ENCODE results near the gene GPANK1. TPM values are rescaled to one million over a fixed set of nuclear protein-coding genes. Genes with fewer than 3 reads are reported as not detected.

The GPANK1 gene
- total and polyA plus RNA-seq, 9 of the 15 experiments (the other 6 are each of a cell fraction or from before 2014, with no cell fraction given): 32.2 to 111 (median 46.3) TPM

DNA sequence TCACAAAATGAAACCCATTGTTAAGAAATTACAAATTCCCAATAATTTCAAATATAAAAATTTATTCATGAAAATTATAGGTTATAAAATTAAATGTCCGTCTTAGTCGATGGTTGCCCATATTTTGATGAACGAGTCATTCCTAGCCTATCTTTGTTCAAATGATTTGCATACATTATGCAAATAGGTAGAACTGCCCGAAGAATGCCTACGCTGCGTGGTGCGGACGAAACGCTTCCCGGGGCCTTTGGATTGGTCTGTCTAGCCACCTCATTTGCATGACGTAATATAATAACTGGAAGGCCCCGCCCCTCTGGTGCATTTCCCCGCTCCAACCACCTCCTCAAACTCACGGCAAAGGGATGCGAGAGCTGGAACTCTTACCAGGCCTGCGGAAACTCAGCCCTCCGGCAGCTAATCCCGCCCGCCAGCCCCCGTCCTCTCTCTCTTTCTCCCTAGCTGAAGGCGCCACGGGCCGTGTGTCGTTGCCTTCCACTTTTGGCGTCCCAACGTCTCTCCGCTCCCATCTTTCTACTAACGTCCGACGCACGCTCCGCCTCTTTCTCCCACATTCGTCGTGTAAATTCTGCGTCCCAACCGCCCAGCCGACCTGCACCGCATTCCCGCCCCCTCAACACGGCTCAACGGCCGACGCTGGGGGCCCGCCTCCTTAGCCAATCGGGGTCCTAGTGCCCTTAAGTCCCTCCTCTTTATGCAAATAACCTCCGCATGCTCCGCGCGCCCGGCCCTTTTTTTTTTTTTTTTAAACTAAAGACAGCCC lies 44.8 kb downstream of the GPANK1 start (continued):
- TF ChIP-seq XRCC5 (IDR thresholded peaks at IDR 0.05; ENCODE audit: low read depth, low read length) (no peak; the same call in 1 of the 2 replicates), ZNF707 (CRISPR knock-in tag; conservative IDR thresholded peaks at IDR 0.05) (no peak; the same call in 1 of the 2 replicates), FOXO4 (CRISPR knock-in tag; IDR thresholded peaks at IDR 0.05) (peak; percentile 82; the same call in 1 of the 2 replicates), TARDBP (IDR thresholded peaks at IDR 0.05) (peak; percentile 79; the same call in 1 of the 2 replicates), SP2 (IDR thresholded peaks at IDR 0.05; ENCODE audit: extremely low read depth, low read depth, low read length, poor library complexity, severe bottlenecking) (no peak), POLR2B (IDR thresholded peaks at IDR 0.05; ENCODE audit: low read depth, partially characterized antibody) (peak; percentile 98), EWSR1 (IDR thresholded peaks at IDR 0.05; ENCODE audit: borderline replicate concordance, low read depth, partially characterized antibody) (no peak), CBX8 (IDR thresholded peaks at IDR 0.05; ENCODE audit: borderline replicate concordance, extremely low read depth, low read depth, low read length, poor library complexity, severe bottlenecking) (no peak), ZNF140 (CRISPR knock-in tag; IDR thresholded peaks at IDR 0.05) (no peak), ELF1 (tag; IDR thresholded peaks at IDR 0.05) (0 out of 2 replicates have a peak, but pooled peaks have one; percentile 26), BACH1 (tag; IDR thresholded peaks at IDR 0.05) (no peak), SMARCE1 (IDR thresholded peaks at IDR 0.05) (peak; percentile 67), SMAD3 (CRISPR knock-in tag; conservative IDR thresholded peaks at IDR 0.05) (0 out of 2 replicates have a peak, but pooled peaks have one; percentile 59), NFATC3 (IDR thresholded peaks at IDR 0.05) (0 out of 2 replicates have a peak, but pooled peaks have one; percentile 61), TAF7 (tag; IDR thresholded peaks at IDR 0.05) (peak; percentile 91), HDAC3 (IDR thresholded peaks at IDR 0.05; ENCODE audit: borderline replicate concordance, partially characterized antibody) (peak; percentile 14), SMAD1 (IDR thresholded peaks at IDR 0.05; ENCODE audit: low read depth, low read length, partially characterized antibody) (peak; percentile 90), SNRNP70 (optimal IDR thresholded peaks at IDR 0.05; ENCODE audit: low read depth, low read length) (no peak), CBX5 (IDR thresholded peaks at IDR 0.05; ENCODE audit: borderline replicate concordance, low read depth) (no peak), HMG20B (CRISPR knock-in tag; IDR thresholded peaks at IDR 0.05) (no peak), ZNF695 (CRISPR knock-in tag; IDR thresholded peaks at IDR 0.05) (0 out of 2 replicates have a peak, but pooled peaks have one; percentile 69), ZZZ3 (IDR thresholded peaks at IDR 0.05) (no peak), TSC22D4 (tag; IDR thresholded peaks at IDR 0.05) (no peak), MAFF (IDR thresholded peaks at IDR 0.05; ENCODE audit: low read length) (peak; percentile 19; the same call in 1 of the 2 replicates)
- TF ChIP-seq, protein P1, sequence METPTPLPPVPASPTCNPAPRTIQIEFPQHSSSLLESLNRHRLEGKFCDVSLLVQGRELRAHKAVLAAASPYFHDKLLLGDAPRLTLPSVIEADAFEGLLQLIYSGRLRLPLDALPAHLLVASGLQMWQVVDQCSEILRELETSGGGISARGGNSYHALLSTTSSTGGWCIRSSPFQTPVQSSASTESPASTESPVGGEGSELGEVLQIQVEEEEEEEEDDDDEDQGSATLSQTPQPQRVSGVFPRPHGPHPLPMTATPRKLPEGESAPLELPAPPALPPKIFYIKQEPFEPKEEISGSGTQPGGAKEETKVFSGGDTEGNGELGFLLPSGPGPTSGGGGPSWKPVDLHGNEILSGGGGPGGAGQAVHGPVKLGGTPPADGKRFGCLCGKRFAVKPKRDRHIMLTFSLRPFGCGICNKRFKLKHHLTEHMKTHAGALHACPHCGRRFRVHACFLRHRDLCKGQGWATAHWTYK (CRISPR knock-in tag; IDR thresholded peaks at IDR 0.05): peak; percentile 90
